Activated gamma-delta T cell (primary cell): Measurements from ENCODE around the gene SNX19.

Experiments
- DNase-seq: peaks from one replicate; lab custom pipeline; 2025; lab: John Stamatoyannopoulos, UW

The SNX19 gene

DNA sequence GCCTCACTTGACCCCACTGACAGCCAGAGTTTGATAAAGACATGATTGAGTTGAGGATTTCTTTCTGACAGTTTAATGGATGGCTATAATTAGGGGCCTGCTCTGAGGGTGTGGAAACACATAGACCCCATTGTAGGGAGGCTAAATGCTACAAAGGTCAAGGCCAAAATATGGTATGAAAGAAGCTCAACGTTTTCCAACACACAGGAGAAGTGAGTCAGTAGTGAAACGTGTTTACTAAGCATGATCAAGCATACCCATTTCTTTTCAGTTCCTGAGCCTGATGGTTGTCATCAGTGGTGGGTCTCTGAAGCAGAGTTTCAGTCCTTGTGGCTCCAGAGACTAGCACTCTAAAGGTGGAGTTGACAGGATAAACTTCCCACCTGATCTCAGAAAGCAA is 69.7 kb downstream of the SNX19 start:
- no peak for DNase-seq

DNA sequence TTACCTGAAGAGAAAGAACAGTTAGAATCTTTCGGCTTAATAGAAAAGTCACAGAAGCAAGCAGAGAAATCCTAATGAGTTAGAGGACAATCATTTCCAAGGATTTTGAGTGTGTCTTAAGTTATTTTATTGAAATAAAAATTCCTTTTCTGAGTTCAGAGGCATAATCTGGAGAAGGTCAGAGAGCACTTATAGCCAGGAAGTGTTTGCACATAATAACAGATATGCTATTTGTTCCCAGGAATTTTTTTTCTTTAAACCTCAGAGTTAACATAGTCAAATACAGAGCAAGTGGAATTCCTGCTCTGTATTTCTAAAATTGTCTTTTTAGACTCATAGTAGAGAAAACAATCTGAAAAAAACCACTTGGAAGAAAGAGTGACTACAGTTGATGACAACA is 74.3 kb downstream of the SNX19 start:
- DNase-seq = no peak

DNA sequence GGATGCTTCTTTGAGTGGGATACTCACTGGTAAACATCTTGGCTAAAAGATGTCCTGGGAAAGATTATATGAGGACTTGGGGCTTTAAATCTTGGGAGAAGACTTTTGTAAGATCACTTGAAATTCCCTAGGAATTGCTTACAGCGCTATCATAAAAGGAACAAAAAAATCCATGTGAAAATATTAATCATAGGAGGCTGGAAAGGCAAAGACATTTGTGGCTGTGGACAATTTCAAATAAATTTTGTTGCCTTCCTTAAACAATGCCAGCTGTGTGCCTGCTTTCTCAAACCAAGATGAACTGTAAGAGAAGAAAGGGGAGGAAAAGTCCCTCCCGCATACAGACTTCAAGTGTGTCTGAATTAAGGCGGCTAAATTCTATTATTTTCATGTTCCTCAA is 75.6 kb downstream of the SNX19 start:
- no peak for DNase-seq

DNA sequence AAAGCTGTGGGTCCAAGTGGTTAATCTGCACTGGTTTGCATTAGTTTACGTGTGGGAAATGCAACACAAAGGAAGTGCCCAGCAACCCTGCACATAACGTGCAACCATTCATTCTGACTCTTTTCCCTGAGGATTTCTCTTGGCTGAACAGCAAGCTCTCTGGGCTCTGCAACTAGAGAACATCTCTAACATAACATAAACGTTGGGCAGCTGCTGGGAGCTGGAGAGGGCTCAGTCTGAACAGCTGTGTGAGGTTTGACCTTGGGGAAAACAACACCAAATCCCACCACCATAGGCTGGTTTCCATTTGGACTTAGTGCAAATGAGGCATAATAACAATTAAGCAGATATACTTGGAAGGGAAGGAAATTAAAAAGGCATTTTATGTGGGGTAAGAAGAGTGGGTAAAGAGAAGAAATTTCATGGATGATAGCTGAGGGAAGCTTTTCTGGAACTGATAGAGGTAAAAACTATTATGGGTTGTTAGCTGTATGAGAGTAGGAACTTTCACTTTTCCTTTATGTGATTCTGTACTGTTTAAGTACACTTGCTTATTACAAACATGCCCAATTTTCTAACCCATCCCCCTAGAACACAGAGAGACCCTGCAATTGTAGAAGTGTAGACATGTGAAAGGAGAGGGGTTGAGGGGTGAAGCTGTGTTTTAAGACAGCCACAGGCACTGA is 76.2 kb downstream of the SNX19 start:
- no peak for DNase-seq

DNA sequence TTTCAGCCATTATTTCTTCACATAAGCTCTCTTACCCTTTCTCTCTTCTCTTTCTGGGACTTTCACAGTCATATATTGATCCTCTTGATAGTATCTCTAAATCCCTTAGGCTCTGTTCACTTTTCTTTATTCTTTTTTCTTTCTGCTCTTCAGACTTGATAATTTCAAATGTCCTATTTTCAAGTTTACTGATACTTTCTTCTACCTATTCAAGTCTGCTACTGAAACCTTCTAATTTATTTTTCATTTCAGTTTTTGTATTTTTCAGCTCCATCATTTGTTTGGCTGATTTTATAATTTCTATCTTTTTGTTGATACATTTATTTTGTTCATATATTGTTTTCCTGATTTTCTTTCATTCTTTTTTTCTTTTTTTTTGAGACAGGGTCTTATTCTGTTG is 79.1 kb downstream of the SNX19 start:
- no peak for DNase-seq

DNA sequence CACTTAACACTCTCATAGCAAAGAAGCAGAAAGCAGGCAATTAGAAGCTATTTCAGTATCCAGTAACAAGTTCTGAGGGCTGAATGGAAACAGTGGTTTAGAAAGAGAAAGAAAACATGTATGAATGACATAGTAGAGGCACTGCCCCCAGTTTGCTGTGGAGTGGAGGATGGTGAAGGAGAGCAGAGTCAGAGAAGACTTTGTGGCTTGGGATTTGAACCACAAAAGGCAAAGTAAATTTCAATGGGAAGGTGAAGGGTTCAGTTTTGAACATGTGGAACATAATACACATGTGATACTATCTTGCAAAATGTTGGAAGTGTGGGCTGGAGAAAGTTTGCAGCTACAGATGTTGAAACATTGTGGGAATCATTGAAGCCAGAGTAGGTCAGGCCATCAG is 81.4 kb downstream of the SNX19 start:
- no peak for DNase-seq

DNA sequence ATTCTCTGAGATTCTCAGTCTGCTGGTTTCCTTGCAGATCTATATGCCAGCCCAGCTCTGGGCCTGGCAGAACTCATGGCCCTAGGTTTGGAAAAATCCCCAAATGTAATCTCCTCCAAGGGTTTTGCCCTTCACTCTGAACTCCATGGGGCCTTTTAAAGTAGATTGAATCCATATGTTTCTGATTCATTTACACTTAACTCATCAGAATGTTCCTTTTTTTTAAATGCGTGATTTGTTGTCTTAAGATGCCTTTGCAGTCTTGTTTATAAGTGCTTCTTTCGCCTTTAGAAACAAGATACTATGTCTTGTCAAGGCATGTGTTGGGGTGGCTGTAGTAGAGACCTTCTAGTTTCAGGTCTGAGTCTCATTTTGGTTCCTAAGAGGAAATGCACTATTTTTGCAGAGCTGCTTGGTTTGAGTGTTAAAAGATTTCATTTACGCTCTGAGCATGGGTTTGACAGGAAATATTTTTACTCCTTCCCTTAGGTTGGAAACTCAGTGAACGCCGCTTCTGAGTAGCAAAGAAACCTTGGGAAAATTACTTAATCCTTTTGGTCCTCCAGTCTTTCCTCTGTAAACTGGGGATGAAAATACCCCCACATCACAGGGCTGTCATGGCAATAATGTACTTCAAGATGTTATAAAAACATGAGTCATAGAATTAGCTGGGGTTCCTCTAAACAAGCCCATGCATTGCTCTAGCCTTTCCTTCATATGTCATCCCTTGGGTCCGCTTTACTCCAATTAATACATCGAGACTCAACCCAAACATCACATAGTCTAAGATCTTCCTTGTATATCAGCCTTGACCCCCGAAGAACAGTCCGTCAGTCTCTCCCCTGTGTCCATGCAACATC is 83.5 kb downstream of the SNX19 start:
- no peak for DNase-seq

DNA sequence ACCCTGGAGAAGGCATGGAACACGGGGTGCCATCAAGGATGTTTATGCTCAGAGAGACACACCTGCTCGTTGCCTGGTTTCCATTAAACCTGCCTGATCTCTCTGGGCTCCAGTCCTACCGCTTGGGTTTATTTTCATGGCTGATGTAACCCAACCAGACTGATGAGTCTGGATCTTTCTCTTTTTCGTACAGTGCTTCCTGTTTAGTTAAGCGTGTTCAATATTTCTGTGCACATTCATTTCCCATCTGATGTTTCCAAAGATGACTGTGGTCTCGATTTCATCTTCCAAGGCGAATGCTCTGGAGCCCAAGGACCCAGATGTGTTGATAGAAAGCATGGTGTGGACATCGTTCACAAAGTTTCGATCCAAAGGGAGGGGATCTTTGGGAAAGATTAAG is 84.3 kb downstream of the SNX19 start:
- no peak for DNase-seq

DNA sequence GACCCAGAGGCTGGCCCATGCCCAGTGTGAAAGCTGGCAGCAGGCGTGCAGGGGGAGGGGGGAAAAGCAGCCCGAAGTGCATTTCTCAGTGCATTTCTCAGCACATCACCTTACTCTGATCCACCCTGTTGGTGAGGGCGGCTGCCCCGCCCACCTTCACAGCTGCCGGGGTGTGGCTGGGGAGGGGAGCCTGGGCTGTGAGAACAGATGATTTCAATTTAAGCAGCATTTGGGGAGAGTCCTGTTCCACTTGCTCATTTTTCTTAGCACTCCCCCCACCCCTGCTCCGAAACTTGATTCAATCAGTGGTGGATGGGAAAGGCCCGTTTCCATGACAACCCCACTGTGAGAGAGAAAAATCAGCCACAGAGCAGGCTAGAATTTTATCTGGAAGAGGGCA is 84.8 kb downstream of the SNX19 start:
- DNase-seq = no peak

DNA sequence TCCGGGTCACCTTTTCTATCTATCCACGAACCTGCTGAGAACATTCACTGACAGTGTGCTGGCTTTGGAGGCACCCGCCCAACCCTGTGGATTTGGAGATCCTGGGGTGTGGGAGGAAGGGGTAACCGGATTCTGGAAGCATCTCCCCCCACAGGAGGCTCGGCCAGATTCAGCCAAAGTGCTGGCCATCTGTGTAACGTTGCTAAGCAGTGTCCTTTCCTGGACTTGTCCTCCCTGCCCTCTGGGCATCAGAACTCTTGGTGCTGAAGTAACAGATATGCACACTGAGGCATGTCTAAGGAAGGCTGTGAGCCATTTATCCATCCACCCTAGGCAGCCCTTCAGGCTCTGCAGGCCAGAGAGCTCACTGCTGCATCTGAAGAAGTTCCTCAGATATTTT is 85.7 kb downstream of the SNX19 start:
- DNase-seq = no peak

DNA sequence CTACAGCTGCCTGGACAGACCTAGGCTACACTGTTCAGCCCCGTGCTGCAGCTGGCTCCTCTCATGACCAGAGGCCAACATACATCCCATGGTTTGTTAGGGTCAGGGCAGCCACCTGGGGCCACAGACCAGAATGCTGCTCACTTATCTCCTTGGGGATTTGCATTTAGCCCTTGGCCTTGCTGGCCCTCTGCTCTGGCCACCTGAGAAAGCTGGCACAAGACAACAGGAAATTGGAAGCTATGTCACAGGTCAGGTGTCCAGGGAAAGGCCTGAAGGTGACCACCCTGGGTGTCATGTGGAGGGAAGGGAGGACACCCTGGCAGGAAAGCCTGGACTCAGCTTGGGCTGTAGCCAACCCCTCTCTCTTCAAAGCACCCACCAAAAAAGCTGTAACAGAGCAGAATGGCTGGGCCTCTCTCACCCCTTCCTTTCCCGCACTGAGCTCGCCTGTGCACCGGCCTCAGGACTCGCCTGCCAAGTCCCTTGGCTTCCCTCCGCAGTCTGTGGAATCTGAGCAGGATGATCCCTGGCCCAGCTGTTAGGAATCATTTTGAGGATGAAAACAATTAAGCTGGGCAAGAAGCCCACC is 86.3 kb downstream of the SNX19 start:
- no peak for DNase-seq

DNA sequence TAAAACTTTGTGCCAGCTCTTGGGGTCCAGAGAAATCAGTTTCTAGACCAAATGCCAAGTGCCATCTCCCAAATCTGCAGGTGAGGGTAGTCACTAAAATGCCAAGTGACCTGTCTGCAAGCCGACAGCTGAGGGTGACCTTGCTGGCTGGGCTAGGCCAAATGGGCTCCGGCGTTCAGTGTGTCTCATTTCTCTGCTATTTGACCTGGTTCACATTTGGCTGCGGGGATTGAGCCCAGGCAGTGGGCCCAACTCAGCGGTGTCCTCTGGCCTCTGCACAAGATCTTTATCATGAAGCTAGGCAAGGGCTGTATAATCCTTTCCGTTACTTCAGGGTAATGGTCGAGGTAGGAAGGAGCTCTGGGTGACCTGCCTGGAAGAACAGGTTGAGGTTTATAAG is 87.5 kb downstream of the SNX19 start:
- no peak for DNase-seq

DNA sequence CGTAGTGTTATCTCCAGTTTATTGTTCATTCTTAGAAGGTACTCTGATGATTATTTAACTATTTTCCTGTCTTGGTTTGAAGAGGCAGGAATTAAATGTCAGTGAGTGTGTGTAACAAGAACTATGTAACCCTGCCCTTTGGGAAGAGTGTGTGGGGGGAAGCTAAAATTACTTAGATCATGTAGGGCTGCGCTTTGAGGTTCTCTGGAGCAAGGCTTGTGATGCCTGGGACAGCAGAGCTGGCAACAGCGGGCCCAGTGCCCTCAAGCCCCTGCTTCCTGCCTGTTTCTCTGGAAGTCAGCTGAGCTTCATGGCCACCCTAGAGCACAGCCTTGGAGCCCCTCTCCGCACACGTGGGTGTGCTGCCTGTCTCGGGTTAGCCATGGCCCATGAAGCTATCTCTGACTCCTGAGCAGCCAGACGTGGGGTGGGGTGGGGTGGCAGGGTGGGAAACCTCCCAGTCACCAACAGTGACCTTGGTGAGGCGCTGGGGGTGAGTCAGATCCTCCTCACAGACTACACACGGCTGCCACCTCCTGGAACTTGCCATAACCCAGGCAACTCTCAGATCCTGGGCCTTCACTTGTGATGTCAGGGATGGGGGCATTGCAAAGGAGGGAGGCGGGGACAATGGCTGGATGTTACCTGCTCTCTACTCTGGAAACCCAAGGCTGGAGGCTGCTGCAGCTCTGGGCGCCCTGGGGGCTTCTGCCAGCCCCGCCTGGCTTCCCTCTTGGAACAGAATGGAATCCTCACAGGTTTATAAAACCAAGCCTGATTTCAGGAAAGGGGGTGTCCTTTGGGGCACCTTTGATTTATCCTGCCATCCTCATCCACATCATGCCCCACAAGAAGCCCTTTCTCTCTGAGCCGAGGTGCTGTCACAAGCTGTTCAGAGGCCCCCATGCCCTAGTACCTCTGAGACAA is 88.6 kb downstream of the SNX19 start:
- DNase-seq = no peak

DNA sequence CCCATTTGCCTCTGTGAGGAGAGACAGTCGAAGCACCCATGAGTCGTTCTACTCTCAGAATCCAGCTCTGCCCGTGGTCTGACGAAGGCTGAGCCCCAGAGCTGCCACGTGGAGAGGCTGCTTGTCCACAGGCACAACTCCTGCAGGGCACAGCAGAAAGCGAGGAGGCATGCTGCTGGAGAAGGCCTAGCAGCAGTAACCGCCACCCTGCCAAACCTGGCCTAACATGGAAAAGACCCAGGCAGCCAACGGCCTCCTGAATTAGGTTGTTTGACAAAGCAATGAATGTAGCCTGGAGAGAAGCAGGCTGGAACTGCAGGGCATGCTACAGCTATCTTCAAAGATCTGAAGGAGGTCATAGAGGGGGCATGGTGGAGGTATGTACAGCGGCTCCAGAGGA is 89.7 kb downstream of the SNX19 start:
- DNase-seq = no peak

DNA sequence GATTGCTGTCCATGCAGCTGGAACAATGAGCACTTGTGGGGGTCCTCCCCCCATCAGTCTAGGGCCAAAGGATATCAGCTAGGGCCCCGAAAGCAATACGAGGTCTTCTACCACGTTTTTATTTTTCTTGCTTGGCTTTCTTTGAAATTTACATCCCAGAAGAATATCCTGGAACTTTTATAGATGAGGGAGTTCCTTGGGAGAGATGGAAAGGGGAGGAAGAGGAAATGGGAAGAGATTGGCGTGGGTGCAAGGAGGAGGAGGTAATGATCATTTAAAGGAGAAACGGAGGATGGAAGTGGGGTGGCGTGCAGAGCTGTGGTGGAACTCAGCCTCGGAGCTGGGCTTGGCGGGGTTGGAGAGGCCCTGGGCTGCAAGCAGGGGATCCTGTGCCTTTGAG is 90.3 kb downstream of the SNX19 start:
- no peak for DNase-seq

DNA sequence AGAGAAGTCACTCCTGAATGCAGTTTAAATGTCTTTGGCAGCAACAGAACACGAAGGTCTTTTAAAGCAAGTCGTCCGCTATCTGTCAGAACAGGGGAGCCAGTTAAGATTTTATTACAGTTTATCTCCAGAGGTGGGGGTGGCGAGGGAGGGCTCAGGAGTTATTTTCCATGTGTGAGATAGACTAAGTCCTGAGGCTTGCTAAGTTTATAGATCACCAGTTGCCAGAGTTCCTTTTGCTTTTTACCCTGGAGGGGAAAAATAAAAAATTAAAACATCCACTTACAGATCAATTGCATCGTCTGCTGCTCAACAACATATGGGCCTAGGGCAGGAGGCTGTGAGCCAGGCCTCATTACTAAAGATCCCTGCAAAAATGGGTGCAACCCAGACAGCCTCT is 90.7 kb downstream of the SNX19 start:
- DNase-seq = no peak
